ENCODE results near the gene TEX14. TPM values are rescaled to one million over a fixed set of nuclear protein-coding genes. Genes with fewer than 3 reads are reported as not detected.
"Not testable (repeated sequence)": the region's sequence is repeated elsewhere in the genome, so short reads cannot be mapped to it uniquely, and the experiment has no call there.

The TEX14 gene
- total RNA-seq, 1 experiment from 2014 or later: 0.03 TPM

DNA sequence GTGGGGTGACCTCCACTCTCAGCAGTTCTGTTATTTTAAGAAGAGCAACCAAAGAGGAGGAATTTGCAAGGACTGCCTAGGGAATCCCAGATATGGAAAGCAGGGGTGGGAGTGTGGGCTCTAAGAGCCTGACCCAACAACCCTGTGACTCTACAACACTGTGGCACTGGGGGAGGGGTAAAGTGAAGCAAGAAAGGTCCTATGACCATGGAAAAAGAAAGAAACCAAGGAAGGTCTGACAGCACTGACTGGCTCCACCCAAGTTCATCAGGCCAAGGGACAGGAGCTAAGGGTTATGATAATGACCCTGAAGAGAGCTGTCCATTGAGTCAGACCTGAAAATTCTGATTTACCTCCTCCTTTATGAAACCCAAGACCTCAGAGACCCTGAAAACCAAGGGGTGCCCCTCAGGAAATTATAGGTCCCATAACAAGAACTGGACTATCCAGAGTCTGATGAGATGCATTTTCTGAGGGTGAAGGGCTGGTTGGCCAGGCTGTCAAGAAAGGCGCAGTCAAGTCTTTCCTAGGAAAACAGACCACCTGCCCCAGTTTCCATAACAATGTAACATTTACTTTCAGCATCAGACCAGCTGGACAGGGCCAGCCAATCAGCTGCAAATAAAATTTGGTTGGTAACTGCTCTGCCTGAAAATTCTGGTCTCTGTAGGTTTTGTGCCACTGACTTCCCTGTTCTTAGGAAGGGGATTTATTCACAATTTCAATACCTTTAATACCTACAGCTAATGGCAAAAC, 123.6 kb downstream of the TEX14 start:
- H3K27ac ChIP-seq: no peak overlapping the region
- H3K4me3 ChIP-seq: no peak overlapping the region
- no peaks in the 10 kb centered on the region for H3K9me3 ChIP-seq (replicated peaks)
- no peak for DNase-seq (ENCODE audit: low read depth in 1 of 2, low spot score in 2 of 2)
- H3K27me3 ChIP-seq (replicated peaks): 0 out of 2 replicates have a peak, but pooled peaks cover 3% of the 10 kb centered on the region
- no peaks in the 10 kb centered on the region for H3K4me1 ChIP-seq (replicated peaks)
- H3K36me3 ChIP-seq: no peaks in the 10 kb centered on the region

GRCh38 chr17:58565389-58566311, 126.2 kb downstream of the TEX14 start:
- no peaks in the 10 kb centered on the region for H3K4me1 ChIP-seq (replicated peaks)
- H3K36me3 ChIP-seq: no peaks in the 10 kb centered on the region
- no peak overlapping the region for H3K4me3 ChIP-seq
- no peaks in the 10 kb centered on the region for H3K9me3 ChIP-seq (replicated peaks)
- H3K27ac ChIP-seq: no peak overlapping the region
- DNase-seq (ENCODE audit: low read depth in 1 of 2, low spot score in 2 of 2): no peak
- 0 out of 2 replicates have a peak, but pooled peaks cover 3% of the 10 kb centered on the region for H3K27me3 ChIP-seq (replicated peaks)

- no peaks in the 10 kb centered on the region for H3K9me3 ChIP-seq (replicated peaks)
- no peaks in the 10 kb centered on the region for H3K4me1 ChIP-seq (replicated peaks)
- 0 out of 2 replicates have a peak, but pooled peaks cover 3% of the 10 kb centered on the region for H3K27me3 ChIP-seq (replicated peaks)
- H3K4me3 ChIP-seq: no peak overlapping the region
- DNase-seq (ENCODE audit: low read depth in 1 of 2, low spot score in 2 of 2): no peak
- no peak overlapping the region for H3K27ac ChIP-seq
- no peaks in the 10 kb centered on the region for H3K36me3 ChIP-seq
Measured at GRCh38 chr17:58564971-58565370, 126.9 kb downstream of the TEX14 start.

- Histone ChIP-seq H3K4me1 (replicated peaks) (no peaks in the 10 kb centered on the region), H3K4me3 (no peak overlapping the region), H3K27ac (no peak overlapping the region), H3K9me3 (replicated peaks) (no peaks in the 10 kb centered on the region), H3K27me3 (replicated peaks) (0 out of 2 replicates have a peak, but pooled peaks cover 3% of the 10 kb centered on the region), H3K36me3 (no peaks in the 10 kb centered on the region)
- DNase-seq (ENCODE audit: low read depth in 1 of 2, low spot score in 2 of 2): no peak
Measured at GRCh38 chr17:58564243-58564642, 127.6 kb downstream of the TEX14 start.

DNA sequence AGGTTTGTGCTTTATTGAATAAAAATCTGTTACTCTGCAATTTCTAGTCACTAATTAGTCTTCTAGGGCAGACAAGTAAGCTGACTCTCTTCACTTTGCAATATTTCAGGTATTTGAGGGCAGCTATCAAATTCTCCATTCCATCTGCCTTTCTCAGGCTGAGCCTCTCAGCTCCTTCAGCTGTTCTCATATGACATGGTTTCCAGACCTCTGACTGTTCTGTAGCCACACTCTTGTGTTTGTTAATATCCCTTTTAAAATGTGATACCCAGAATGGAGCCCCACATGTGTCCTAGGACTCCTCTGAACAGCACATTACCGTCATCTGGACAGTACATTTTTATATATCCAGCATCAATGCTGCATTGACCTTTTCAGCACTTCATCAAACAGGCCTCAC, 131.3 kb downstream of the TEX14 start:
- no peaks in the 10 kb centered on the region for H3K36me3 ChIP-seq

GRCh38 chr17:58557981-58558380, 133.9 kb downstream of the TEX14 start:
- DNase-seq (ENCODE audit: low read depth in 1 of 2, low spot score in 2 of 2): no peak
- Histone ChIP-seq H3K27ac (no peak overlapping the region), H3K4me1 (replicated peaks) (peaks cover 8% of the 10 kb centered on the region), H3K9me3 (replicated peaks) (no peaks in the 10 kb centered on the region), H3K27me3 (replicated peaks) (no peaks in the 10 kb centered on the region), H3K36me3 (no peaks in the 10 kb centered on the region), H3K4me3 (no peak overlapping the region)

More for the DNA sequence above, 131.3 kb downstream of the TEX14 start:
- Histone ChIP-seq H3K4me1 (replicated peaks) (peaks cover 8% of the 10 kb centered on the region), H3K27me3 (replicated peaks) (no peaks in the 10 kb centered on the region), H3K9me3 (replicated peaks) (no peaks in the 10 kb centered on the region), H3K4me3 (no peak overlapping the region), H3K27ac (no peak overlapping the region)
- DNase-seq (ENCODE audit: low read depth in 1 of 2, low spot score in 2 of 2): no peak

DNA sequence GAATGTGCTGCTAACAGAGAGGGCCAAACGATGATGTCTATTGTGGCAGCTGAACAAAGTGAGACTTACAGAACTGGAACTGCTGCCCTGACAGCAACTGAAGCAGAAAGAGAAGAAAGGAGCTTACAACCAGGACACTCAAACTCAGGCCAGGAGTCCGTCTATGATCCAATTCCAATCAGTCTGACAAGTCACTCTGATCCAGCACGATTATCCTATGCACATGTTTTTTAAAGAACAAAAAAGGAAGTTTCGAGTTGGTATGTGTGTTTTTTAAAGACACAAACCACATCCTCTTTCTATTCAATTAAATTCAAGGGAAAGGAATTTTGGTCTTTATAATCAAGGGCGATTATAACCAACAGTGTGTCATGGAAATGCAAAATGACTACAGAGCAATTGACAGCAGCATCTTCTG, 135.0 kb downstream of the TEX14 start:
- H3K9me3 ChIP-seq (replicated peaks): no peaks in the 10 kb centered on the region
- no peak overlapping the region for H3K27ac ChIP-seq
- no peak overlapping the region for H3K4me3 ChIP-seq
- peaks cover 8% of the 10 kb centered on the region for H3K4me1 ChIP-seq (replicated peaks)
- no peaks in the 10 kb centered on the region for H3K27me3 ChIP-seq (replicated peaks)
- no peaks in the 10 kb centered on the region for H3K36me3 ChIP-seq
- DNase-seq (ENCODE audit: low read depth in 1 of 2, low spot score in 2 of 2): peak in 1 of 2 experiments; percentile 25

GRCh38 chr17:58555109-58555508, 136.7 kb downstream of the TEX14 start:
- H3K27ac ChIP-seq; H3K4me1 ChIP-seq (replicated peaks); H3K27me3 ChIP-seq (replicated peaks); H3K4me3 ChIP-seq; DNase-seq (ENCODE audit: low read depth in 1 of 2, low spot score in 2 of 2); H3K9me3 ChIP-seq (replicated peaks); H3K36me3 ChIP-seq: not testable (repeated sequence)

DNA sequence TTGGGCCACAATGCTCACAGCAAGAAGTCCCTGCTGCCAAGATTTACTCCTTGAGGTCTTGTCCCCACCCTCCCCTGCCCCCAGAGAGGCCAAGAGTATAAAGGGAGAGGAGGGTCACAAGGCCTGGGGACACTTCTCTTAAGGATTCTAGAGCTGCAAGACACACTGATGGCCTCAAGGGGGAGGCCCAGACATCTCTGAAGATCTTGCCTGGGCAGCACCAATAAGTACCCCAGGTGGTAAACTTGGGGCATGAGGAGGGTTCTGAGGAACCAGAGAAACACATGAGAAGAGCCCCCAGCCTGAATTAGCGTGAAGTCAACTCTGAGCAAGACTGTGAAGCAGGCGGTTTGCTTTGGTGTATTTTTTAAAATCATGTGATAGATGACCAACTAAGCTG, 150.6 kb downstream of the TEX14 start:
- Histone ChIP-seq H3K27ac (no peak overlapping the region), H3K27me3 (replicated peaks) (peaks cover 11% of the 10 kb centered on the region), H3K36me3 (no peaks in the 10 kb centered on the region), H3K4me1 (replicated peaks) (no peaks in the 10 kb centered on the region), H3K9me3 (replicated peaks) (no peaks in the 10 kb centered on the region), H3K4me3 (no peak overlapping the region)
- no peak for DNase-seq (ENCODE audit: low read depth in 1 of 2, low spot score in 2 of 2)

GRCh38 chr17:58539698-58540097, 152.1 kb downstream of the TEX14 start:
- Histone ChIP-seq H3K27ac (no peak overlapping the region), H3K36me3 (no peaks in the 10 kb centered on the region), H3K27me3 (replicated peaks) (peaks cover 11% of the 10 kb centered on the region), H3K4me1 (replicated peaks) (peaks cover 14% of the 10 kb centered on the region), H3K9me3 (replicated peaks) (no peaks in the 10 kb centered on the region), H3K4me3 (no peak overlapping the region)
- no peak for DNase-seq (ENCODE audit: low read depth in 1 of 2, low spot score in 2 of 2)

DNA sequence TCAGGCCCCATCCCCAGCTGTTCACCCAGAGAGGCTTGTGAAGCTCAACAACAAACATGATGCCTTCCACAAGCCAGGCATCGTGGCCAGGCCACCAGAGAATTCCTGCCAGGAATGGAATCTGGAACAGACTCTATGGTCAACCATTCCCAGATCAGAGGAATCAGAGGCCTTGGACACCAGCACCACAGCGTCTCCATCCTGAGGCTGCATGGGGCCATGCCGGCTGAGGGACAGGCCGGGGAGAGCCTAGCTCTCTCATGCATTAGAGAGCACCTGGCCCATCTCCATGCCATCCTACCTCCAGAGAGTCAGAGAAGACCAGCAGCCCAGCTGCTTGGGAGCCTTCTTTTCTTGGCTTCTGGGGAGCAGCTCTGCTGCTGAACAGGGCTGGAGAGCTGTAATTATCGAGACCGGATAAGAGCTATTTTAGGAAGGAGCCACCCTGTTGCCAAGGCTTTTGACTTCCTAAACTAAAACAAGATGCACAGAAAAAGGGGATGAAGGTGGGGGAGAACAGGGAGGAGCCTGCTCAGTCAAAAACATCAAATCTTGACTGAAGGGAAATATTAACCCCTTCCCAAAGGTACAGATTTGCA, 152.9 kb downstream of the TEX14 start:
- peaks cover 3% of the 10 kb centered on the region for H3K27me3 ChIP-seq (replicated peaks)
- DNase-seq (ENCODE audit: low read depth in 1 of 2, low spot score in 2 of 2): no peak
- no peaks in the 10 kb centered on the region for H3K36me3 ChIP-seq
- H3K4me1 ChIP-seq (replicated peaks): peaks cover 17% of the 10 kb centered on the region
- no peak overlapping the region for H3K4me3 ChIP-seq
- no peak overlapping the region for H3K27ac ChIP-seq
- no peaks in the 10 kb centered on the region for H3K9me3 ChIP-seq (replicated peaks)

DNA sequence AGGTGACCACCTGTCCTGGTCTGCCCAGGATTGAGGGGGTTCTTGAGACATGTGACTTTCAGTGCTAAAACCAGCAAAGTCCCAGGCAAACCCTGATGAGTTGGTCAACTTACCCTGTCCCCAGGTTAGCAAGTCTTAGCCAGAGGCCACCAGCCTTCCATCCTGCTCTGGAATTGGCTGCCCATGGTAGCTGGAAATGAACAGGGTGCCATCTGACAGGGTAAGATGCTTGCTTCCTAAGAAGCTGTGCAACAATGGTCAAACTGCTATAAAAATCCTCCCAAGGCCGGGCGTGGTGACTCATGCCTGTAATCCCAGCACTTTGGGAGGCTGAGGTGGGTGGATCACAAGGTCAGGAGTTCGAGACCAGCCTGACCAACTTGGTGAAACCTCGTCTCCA, 154.6 kb downstream of the TEX14 start:
- H3K4me3 ChIP-seq: no peak overlapping the region
- H3K27ac ChIP-seq: no peak overlapping the region
- H3K27me3 ChIP-seq (replicated peaks): no peaks in the 10 kb centered on the region
- no peaks in the 10 kb centered on the region for H3K36me3 ChIP-seq
- DNase-seq (ENCODE audit: low read depth in 1 of 2, low spot score in 2 of 2): no peak
- no peaks in the 10 kb centered on the region for H3K9me3 ChIP-seq (replicated peaks)
- H3K4me1 ChIP-seq (replicated peaks): peaks cover 20% of the 10 kb centered on the region

DNA sequence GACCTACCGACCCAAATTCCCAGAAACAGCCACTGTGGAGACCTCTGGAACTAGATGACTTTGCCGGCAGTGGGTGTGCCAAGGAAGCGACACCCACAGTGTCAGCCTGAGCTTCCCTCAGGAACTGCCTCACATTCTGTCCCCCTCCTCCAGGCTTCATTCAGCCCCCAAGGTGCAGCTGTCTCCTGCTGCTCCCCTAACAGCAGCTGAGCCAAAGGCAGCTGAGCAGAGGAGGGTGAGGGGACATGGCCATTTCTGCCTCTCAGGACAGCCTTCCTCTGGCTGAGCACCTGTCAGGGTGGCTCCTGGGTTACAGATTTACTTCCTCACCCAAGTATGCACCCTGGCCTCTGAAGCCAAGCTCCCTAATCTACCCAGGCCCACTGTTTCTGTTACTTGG, 155.3 kb downstream of the TEX14 start:
- Histone ChIP-seq H3K4me1 (replicated peaks) (peaks cover 28% of the 10 kb centered on the region), H3K9me3 (replicated peaks) (no peaks in the 10 kb centered on the region), H3K27me3 (replicated peaks) (no peaks in the 10 kb centered on the region), H3K27ac (no peak overlapping the region), H3K36me3 (no peaks in the 10 kb centered on the region), H3K4me3 (no peak overlapping the region)
- DNase-seq (ENCODE audit: low read depth in 1 of 2, low spot score in 2 of 2): no peak
